Mammary epithelial cell (primary cell): ENCODE data around the gene IFITM5.

Experiments
- CTCF ChIP-seq, 2 donors: IDR thresholded peaks in 1 of 2; conservative IDR thresholded peaks in 1 of 2; 2 replicates each; pipeline ENCODE4 v1.5.1; 2011 to 2012; ENCODE audit warnings: inconsistent platforms in 2 of 2, low read length in 2 of 2, mild to moderate bottlenecking in 2 of 2, control low read depth in 1 of 2, low read depth in 1 of 2; ENCODE audit not compliant: insufficient read depth in 1 of 2; ENCODE audit errors: extremely low read depth in 1 of 2
- EZH2 ChIP-seq: IDR thresholded peaks from 2 replicates; pipeline ENCODE4 v1.6.1; 2012; ENCODE audit warnings: low read length, inconsistent platforms, borderline replicate concordance

- TF ChIP-seq CTCF (conservative IDR thresholded peaks at IDR 0.05 in 1 of 2, IDR thresholded peaks at IDR 0.05 in 1 of 2; ENCODE audit: extremely low read depth in 1 of 2, insufficient read depth in 1 of 2, low read depth in 1 of 2, low read length in 2 of 2) (no peak), EZH2 (no peak)
Measured at GRCh38 chr11:305844-306211, 6.5 kb upstream of the IFITM5 start.
